Liver (tissue), 9 donors: ENCODE results near the gene NPRL2. TPM values are rescaled to one million over a fixed set of nuclear protein-coding genes. Genes with fewer than 3 reads are reported as not detected.

Source experiments
- DNase-seq: peaks from one replicate; pipeline ENCODE4 v3.0.0-alpha.2; 2017; ENCODE audit warnings: low spot score
- H3K27ac ChIP-seq, 2 donors: one replicate each; pipeline ENCODE4 v1.7.0; 2013; ENCODE audit warnings: inconsistent platforms in 2 of 2, low read length in 2 of 2, control low read depth in 1 of 2, low read depth in 1 of 2, mild to moderate bottlenecking in 1 of 2
- H3K27me3 ChIP-seq, 4 donors: one replicate each; pipeline versions ENCODE4 v1.6.1 to v1.7.0; 2013; ENCODE audit warnings: low read length in 3 of 4, inconsistent platforms in 1 of 4, mild to moderate bottlenecking in 1 of 4, moderate library complexity in 1 of 4; ENCODE audit not compliant: control insufficient read depth in 4 of 4, insufficient read depth in 4 of 4
- H3K36me3 ChIP-seq, 4 donors: one replicate each; pipeline versions ENCODE4 v1.6.1 to v1.7.0; 2013; ENCODE audit warnings: low read length in 3 of 4, mild to moderate bottlenecking in 3 of 4, low read depth in 1 of 4, moderate library complexity in 1 of 4; ENCODE audit not compliant: control insufficient read depth in 4 of 4, insufficient read depth in 3 of 4
- H3K4me1 ChIP-seq, 4 donors: one replicate each; pipeline versions ENCODE4 v1.6.1 to v1.7.0; 2013; ENCODE audit warnings: low read length in 3 of 4, mild to moderate bottlenecking in 3 of 4, moderate library complexity in 1 of 4; ENCODE audit not compliant: control insufficient read depth in 4 of 4, insufficient read depth in 4 of 4
- H3K4me3 ChIP-seq, 3 donors: one replicate each; pipeline versions ENCODE4 v1.6.1 to v1.7.0; 2013; ENCODE audit warnings: low read length in 3 of 3, control low read depth in 1 of 3, low read depth in 1 of 3, mild to moderate bottlenecking in 1 of 3
- H3K9ac ChIP-seq, 2 donors: one replicate each; pipeline ENCODE4 v1.7.0; 2013; ENCODE audit warnings: low read length in 2 of 2, mild to moderate bottlenecking in 2 of 2, moderate library complexity in 2 of 2, control low read depth in 1 of 2, low read depth in 1 of 2
- H3K9me3 ChIP-seq, 4 donors: one replicate each; pipeline versions ENCODE4 v1.6.1 to v1.7.0; 2013; ENCODE audit warnings: low read length in 3 of 4; ENCODE audit not compliant: control insufficient read depth in 4 of 4
- CTCF ChIP-seq: fragments of 150-350 bp; IDR thresholded peaks from 2 replicates; pipeline ENCODE4 v1.5.1; 2017; ENCODE audit warnings: improper control_type of control experiment, low read depth, low read length; ENCODE audit not compliant: missing input control
- EGR1 ChIP-seq, 2 donors: IDR thresholded peaks; 2 replicates each; pipeline ENCODE4 v1.6.1; 2016 to 2018; ENCODE audit warnings: antibody characterized with exemption in 2 of 2, low read depth in 2 of 2
- FOXA1 ChIP-seq: IDR thresholded peaks from 2 replicates; pipeline ENCODE4 v1.6.1; 2016; ENCODE audit warnings: antibody characterized with exemption
- FOXA2 ChIP-seq: IDR thresholded peaks from 2 replicates; pipeline ENCODE4 v1.6.1; 2016; ENCODE audit warnings: antibody characterized with exemption
- GABPA ChIP-seq, 2 donors: IDR thresholded peaks in 1 of 2; conservative IDR thresholded peaks in 1 of 2; 2 replicates each; pipeline ENCODE4 v1.6.1; 2016; ENCODE audit warnings: antibody characterized with exemption in 2 of 2, mild to moderate bottlenecking in 1 of 2, moderate library complexity in 1 of 2
- HNF4A ChIP-seq, 2 donors: conservative IDR thresholded peaks; 2 replicates each; pipeline ENCODE4 v1.6.1; 2016; ENCODE audit warnings: antibody characterized with exemption in 2 of 2, mild to moderate bottlenecking in 2 of 2
- HNF4G ChIP-seq: IDR thresholded peaks from 2 replicates; pipeline ENCODE4 v1.6.1; 2016; ENCODE audit warnings: antibody characterized with exemption
- JUND ChIP-seq, 2 donors: IDR thresholded peaks; 2 replicates each; pipeline ENCODE4 v1.6.1; 2016; ENCODE audit warnings: antibody characterized with exemption in 2 of 2
- MAX ChIP-seq: IDR thresholded peaks from 2 replicates; pipeline ENCODE4 v1.6.1; 2016; ENCODE audit warnings: antibody characterized with exemption
- NR2F2 ChIP-seq: IDR thresholded peaks from 2 replicates; pipeline ENCODE4 v1.6.1; 2016; ENCODE audit warnings: antibody characterized with exemption
- RAD21 ChIP-seq, 2 donors: IDR thresholded peaks; 2 replicates each; pipeline ENCODE4 v1.6.1; 2016; ENCODE audit warnings: antibody characterized with exemption in 2 of 2, mild to moderate bottlenecking in 2 of 2
- RXRA ChIP-seq, 2 donors: IDR thresholded peaks; 2 replicates each; pipeline ENCODE4 v1.6.1; 2017 to 2018; ENCODE audit warnings: antibody characterized with exemption in 2 of 2, mild to moderate bottlenecking in 1 of 2
- SP1 ChIP-seq: IDR thresholded peaks from 2 replicates; pipeline ENCODE4 v1.6.1; 2018; ENCODE audit warnings: antibody characterized with exemption, mild to moderate bottlenecking
- TAF1 ChIP-seq: conservative IDR thresholded peaks from 2 replicates; pipeline ENCODE4 v1.6.1; 2016; ENCODE audit warnings: antibody characterized with exemption, mild to moderate bottlenecking
- ZBTB33 ChIP-seq: IDR thresholded peaks from 2 replicates; pipeline ENCODE4 v1.6.1; 2016; ENCODE audit warnings: antibody characterized with exemption
- WGBS: extraction: QIAGEN DNeasy Blood & Tissue Kit; methylation state at CpG from one replicate; pipeline ENCODE4 v1.1.7; 2013; 5-methylcytosine and 5-hydroxymethylcytosine counted together
- polyA plus RNA-seq, 2 donors: library from polyadenylated mRNA; stranded (reverse) in 1 of 2; unstranded in 1 of 2; fragments of 200-250 nt in 1 of 2; fragments of >200 nt in 1 of 2; fragmentation: Nextera tagmentation in 1 of 2; extraction: Ambion mirVana in 1 of 2; gene quantifications; one replicate each; pipeline versions ENCODE4 v1.2.1 to v1.2.3, GENCODE V29; 2013 to 2015
- total RNA-seq, 2 donors: library from RNA; depleted of rRNA; stranded (reverse); fragments of >200 nt; gene quantifications; one replicate each; pipeline ENCODE4 v1.2.3, GENCODE V29; 2014
- donor health status: healthy.
- donor health status: healthy.
- donor health status: healthy.
- donor health status: healthy.
- donor health status: healthy.

NPRL2 gene
- total and polyA plus RNA-seq, 4 donors = 11.3 to 17.3 (median 14.0) TPM

GRCh38 chr3:50322386-50323091, 28.0 kb downstream of the NPRL2 start, which contains the start of gene HYAL2 (continued):
- TF ChIP-seq NR2F2 = peak; percentile 99
- no peak for TF ChIP-seq TAF1
- TF ChIP-seq GABPA (IDR thresholded peaks at IDR 0.05 in 1 of 2, conservative IDR thresholded peaks at IDR 0.05 in 1 of 2) = no peak

GRCh38 chr3:50322115-50322385, 28.5 kb downstream of the NPRL2 start:
- no peaks in the 10 kb centered on the region for H3K9me3 ChIP-seq
- TF ChIP-seq GABPA (IDR thresholded peaks at IDR 0.05 in 1 of 2, conservative IDR thresholded peaks at IDR 0.05 in 1 of 2) (no peak), SP1 (no peak), FOXA1 (no peak), FOXA2 (no peak), RXRA (IDR thresholded peaks at IDR 0.05) (no peak), HNF4G (no peak), RAD21 (IDR thresholded peaks at IDR 0.05) (no peak), TAF1 (no peak), NR2F2 (no peak)
- 58% methylated on average over 14 of the region's 14 CpGs for WGBS
- peaks cover 15 to 76% (median 57%) of the 10 kb centered on the region in 4 donors for H3K4me1 ChIP-seq
- H3K36me3 ChIP-seq = peaks cover 0 to 10% (median 2%) of the 10 kb centered on the region in 4 donors
- no peaks in the 10 kb centered on the region for H3K27me3 ChIP-seq
- DNase-seq = no peak
- H3K4me3 ChIP-seq = peak overlapping the region in 2 of 3 donors; percentile 81 to 95
- H3K9ac ChIP-seq = peak overlapping the region; percentile 42 to 49
- H3K27ac ChIP-seq = peak overlapping the region; percentile 98 to 99

- H3K36me3 ChIP-seq = peaks cover 0 to 11% (median 2%) of the 10 kb centered on the region in 4 donors
- WGBS = 2% methylated on average over 59 of the region's 59 CpGs
- no peak for TF ChIP-seq JUND (IDR thresholded peaks at IDR 0.05)
- peak; percentile 77 for TF ChIP-seq SP1
- TF ChIP-seq HNF4A (conservative IDR thresholded peaks at IDR 0.05) = peak in 1 of 2 donors; percentile 9
- peak; percentile 4 to 23 for TF ChIP-seq RXRA (IDR thresholded peaks at IDR 0.05)
- TF ChIP-seq HNF4G = no peak
- TF ChIP-seq RAD21 (IDR thresholded peaks at IDR 0.05) = peak in 1 of 2 donors; percentile 17
- TF ChIP-seq MAX = peak; percentile 99
- TF ChIP-seq ZBTB33 = no peak
- TF ChIP-seq CTCF = peak; percentile 31
- TF ChIP-seq EGR1 (IDR thresholded peaks at IDR 0.05; ENCODE audit: low read depth in 2 of 2) = peak in 1 of 2 donors; percentile 83
- no peak for TF ChIP-seq FOXA1
- TF ChIP-seq TAF1 = no peak
- TF ChIP-seq NR2F2 = peak; percentile 71
- H3K27me3 ChIP-seq = no peaks in the 10 kb centered on the region
- H3K9ac ChIP-seq = peak overlapping the region; percentile 94 to 97
- peak overlapping the region; percentile 98 to 99 for H3K27ac ChIP-seq
- H3K4me3 ChIP-seq = peak overlapping the region; percentile 81 to 96 (median 95)
- peaks cover 15 to 71% (median 53%) of the 10 kb centered on the region in 4 donors for H3K4me1 ChIP-seq
- peak; percentile 88 for DNase-seq
- H3K9me3 ChIP-seq = no peaks in the 10 kb centered on the region
These were observed 29.1 kb downstream of the NPRL2 start for GRCh38 chr3:50321336-50322114.
